ENCODE data around the gene OR6S1. TPM values are rescaled to one million over a fixed set of nuclear protein-coding genes. Genes with fewer than 3 reads are reported as not detected.

The OR6S1 gene
- total RNA-seq, 1 experiment from 2014 or later: not detected

GRCh38 chr14:20676072-20676471, 34.6 kb upstream of the OR6S1 start:
- H3K4me3 Mint-ChIP-seq: no peak overlapping the region
- no peak for ATAC-seq
- H3K27ac Mint-ChIP-seq: no peak overlapping the region
- DNase-seq (ENCODE audit: low spot score): no peak
- H3K27me3 Mint-ChIP-seq (ENCODE audit: low read depth): no peaks in the 10 kb centered on the region
- TF ChIP-seq, protein P1, sequence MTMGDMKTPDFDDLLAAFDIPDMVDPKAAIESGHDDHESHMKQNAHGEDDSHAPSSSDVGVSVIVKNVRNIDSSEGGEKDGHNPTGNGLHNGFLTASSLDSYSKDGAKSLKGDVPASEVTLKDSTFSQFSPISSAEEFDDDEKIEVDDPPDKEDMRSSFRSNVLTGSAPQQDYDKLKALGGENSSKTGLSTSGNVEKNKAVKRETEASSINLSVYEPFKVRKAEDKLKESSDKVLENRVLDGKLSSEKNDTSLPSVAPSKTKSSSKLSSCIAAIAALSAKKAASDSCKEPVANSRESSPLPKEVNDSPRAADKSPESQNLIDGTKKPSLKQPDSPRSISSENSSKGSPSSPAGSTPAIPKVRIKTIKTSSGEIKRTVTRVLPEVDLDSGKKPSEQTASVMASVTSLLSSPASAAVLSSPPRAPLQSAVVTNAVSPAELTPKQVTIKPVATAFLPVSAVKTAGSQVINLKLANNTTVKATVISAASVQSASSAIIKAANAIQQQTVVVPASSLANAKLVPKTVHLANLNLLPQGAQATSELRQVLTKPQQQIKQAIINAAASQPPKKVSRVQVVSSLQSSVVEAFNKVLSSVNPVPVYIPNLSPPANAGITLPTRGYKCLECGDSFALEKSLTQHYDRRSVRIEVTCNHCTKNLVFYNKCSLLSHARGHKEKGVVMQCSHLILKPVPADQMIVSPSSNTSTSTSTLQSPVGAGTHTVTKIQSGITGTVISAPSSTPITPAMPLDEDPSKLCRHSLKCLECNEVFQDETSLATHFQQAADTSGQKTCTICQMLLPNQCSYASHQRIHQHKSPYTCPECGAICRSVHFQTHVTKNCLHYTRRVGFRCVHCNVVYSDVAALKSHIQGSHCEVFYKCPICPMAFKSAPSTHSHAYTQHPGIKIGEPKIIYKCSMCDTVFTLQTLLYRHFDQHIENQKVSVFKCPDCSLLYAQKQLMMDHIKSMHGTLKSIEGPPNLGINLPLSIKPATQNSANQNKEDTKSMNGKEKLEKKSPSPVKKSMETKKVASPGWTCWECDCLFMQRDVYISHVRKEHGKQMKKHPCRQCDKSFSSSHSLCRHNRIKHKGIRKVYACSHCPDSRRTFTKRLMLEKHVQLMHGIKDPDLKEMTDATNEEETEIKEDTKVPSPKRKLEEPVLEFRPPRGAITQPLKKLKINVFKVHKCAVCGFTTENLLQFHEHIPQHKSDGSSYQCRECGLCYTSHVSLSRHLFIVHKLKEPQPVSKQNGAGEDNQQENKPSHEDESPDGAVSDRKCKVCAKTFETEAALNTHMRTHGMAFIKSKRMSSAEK (CRISPR knock-in tag; IDR thresholded peaks at IDR 0.05; ENCODE audit: borderline replicate concordance): no peak
- TF ChIP-seq, protein P2, sequence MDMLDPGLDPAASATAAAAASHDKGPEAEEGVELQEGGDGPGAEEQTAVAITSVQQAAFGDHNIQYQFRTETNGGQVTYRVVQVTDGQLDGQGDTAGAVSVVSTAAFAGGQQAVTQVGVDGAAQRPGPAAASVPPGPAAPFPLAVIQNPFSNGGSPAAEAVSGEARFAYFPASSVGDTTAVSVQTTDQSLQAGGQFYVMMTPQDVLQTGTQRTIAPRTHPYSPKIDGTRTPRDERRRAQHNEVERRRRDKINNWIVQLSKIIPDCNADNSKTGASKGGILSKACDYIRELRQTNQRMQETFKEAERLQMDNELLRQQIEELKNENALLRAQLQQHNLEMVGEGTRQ (CRISPR knock-in tag; IDR thresholded peaks at IDR 0.05): no peak
- TF ChIP-seq, protein P3, sequence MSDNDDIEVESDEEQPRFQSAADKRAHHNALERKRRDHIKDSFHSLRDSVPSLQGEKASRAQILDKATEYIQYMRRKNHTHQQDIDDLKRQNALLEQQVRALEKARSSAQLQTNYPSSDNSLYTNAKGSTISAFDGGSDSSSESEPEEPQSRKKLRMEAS (CRISPR knock-in tag; IDR thresholded peaks at IDR 0.05): no peak
- TF ChIP-seq RELA (CRISPR knock-in tag; IDR thresholded peaks at IDR 0.05; ENCODE audit: borderline replicate concordance) (no peak), TEAD1 (CRISPR knock-in tag; IDR thresholded peaks at IDR 0.05) (no peak), ZNF416 (CRISPR knock-in tag; IDR thresholded peaks at IDR 0.05) (no peak), ZNF138 (CRISPR knock-in tag; conservative IDR thresholded peaks at IDR 0.05) (no peak), AFF4 (CRISPR knock-in tag; IDR thresholded peaks at IDR 0.05; ENCODE audit: borderline replicate concordance) (no peak), ESRRA (CRISPR knock-in tag; IDR thresholded peaks at IDR 0.05; ENCODE audit: borderline replicate concordance) (no peak), TEAD4 (CRISPR knock-in tag; IDR thresholded peaks at IDR 0.05) (no peak), ZNF219 (CRISPR knock-in tag; IDR thresholded peaks at IDR 0.05; ENCODE audit: borderline replicate concordance) (no peak), CREB1 (CRISPR knock-in tag; IDR thresholded peaks at IDR 0.05) (no peak), HMGA2 (CRISPR knock-in tag; IDR thresholded peaks at IDR 0.05) (no peak), ETV6 (CRISPR knock-in tag; IDR thresholded peaks at IDR 0.05) (no peak), ZNF317 (CRISPR knock-in tag; IDR thresholded peaks at IDR 0.05; ENCODE audit: borderline replicate concordance, low read depth) (no peak), GTF2I (CRISPR knock-in tag; conservative IDR thresholded peaks at IDR 0.05) (no peak)
- TF ChIP-seq, protein P4, sequence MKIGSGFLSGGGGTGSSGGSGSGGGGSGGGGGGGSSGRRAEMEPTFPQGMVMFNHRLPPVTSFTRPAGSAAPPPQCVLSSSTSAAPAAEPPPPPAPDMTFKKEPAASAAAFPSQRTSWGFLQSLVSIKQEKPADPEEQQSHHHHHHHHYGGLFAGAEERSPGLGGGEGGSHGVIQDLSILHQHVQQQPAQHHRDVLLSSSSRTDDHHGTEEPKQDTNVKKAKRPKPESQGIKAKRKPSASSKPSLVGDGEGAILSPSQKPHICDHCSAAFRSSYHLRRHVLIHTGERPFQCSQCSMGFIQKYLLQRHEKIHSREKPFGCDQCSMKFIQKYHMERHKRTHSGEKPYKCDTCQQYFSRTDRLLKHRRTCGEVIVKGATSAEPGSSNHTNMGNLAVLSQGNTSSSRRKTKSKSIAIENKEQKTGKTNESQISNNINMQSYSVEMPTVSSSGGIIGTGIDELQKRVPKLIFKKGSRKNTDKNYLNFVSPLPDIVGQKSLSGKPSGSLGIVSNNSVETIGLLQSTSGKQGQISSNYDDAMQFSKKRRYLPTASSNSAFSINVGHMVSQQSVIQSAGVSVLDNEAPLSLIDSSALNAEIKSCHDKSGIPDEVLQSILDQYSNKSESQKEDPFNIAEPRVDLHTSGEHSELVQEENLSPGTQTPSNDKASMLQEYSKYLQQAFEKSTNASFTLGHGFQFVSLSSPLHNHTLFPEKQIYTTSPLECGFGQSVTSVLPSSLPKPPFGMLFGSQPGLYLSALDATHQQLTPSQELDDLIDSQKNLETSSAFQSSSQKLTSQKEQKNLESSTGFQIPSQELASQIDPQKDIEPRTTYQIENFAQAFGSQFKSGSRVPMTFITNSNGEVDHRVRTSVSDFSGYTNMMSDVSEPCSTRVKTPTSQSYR (CRISPR knock-in tag; IDR thresholded peaks at IDR 0.05): no peak
- TF ChIP-seq, protein P5, sequence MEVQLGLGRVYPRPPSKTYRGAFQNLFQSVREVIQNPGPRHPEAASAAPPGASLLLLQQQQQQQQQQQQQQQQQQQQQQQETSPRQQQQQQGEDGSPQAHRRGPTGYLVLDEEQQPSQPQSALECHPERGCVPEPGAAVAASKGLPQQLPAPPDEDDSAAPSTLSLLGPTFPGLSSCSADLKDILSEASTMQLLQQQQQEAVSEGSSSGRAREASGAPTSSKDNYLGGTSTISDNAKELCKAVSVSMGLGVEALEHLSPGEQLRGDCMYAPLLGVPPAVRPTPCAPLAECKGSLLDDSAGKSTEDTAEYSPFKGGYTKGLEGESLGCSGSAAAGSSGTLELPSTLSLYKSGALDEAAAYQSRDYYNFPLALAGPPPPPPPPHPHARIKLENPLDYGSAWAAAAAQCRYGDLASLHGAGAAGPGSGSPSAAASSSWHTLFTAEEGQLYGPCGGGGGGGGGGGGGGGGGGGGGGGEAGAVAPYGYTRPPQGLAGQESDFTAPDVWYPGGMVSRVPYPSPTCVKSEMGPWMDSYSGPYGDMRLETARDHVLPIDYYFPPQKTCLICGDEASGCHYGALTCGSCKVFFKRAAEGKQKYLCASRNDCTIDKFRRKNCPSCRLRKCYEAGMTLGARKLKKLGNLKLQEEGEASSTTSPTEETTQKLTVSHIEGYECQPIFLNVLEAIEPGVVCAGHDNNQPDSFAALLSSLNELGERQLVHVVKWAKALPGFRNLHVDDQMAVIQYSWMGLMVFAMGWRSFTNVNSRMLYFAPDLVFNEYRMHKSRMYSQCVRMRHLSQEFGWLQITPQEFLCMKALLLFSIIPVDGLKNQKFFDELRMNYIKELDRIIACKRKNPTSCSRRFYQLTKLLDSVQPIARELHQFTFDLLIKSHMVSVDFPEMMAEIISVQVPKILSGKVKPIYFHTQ (CRISPR knock-in tag; IDR thresholded peaks at IDR 0.05): no peak
- TF ChIP-seq, protein P6, sequence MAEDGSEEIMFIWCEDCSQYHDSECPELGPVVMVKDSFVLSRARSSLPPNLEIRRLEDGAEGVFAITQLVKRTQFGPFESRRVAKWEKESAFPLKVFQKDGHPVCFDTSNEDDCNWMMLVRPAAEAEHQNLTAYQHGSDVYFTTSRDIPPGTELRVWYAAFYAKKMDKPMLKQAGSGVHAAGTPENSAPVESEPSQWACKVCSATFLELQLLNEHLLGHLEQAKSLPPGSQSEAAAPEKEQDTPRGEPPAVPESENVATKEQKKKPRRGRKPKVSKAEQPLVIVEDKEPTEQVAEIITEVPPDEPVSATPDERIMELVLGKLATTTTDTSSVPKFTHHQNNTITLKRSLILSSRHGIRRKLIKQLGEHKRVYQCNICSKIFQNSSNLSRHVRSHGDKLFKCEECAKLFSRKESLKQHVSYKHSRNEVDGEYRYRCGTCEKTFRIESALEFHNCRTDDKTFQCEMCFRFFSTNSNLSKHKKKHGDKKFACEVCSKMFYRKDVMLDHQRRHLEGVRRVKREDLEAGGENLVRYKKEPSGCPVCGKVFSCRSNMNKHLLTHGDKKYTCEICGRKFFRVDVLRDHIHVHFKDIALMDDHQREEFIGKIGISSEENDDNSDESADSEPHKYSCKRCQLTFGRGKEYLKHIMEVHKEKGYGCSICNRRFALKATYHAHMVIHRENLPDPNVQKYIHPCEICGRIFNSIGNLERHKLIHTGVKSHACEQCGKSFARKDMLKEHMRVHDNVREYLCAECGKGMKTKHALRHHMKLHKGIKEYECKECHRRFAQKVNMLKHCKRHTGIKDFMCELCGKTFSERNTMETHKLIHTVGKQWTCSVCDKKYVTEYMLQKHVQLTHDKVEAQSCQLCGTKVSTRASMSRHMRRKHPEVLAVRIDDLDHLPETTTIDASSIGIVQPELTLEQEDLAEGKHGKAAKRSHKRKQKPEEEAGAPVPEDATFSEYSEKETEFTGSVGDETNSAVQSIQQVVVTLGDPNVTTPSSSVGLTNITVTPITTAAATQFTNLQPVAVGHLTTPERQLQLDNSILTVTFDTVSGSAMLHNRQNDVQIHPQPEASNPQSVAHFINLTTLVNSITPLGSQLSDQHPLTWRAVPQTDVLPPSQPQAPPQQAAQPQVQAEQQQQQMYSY (CRISPR knock-in tag; IDR thresholded peaks at IDR 0.05): no peak
- POLR2A ChIA-PET: no interaction called here
- H3K9me3 Mint-ChIP-seq: no peaks in the 10 kb centered on the region
- no peaks in the 10 kb centered on the region for H3K36me3 Mint-ChIP-seq
- peaks cover 22% of the 10 kb centered on the region for H3K4me1 Mint-ChIP-seq
- CTCF ChIA-PET: interaction anchor here (0.9 to 3.1 kb wide), 7 partner anchors 9 to 181 kb away, joined by 3 to 12 read pairs (median 8); partner anchors contain the start of gene RNASE4
